Upper lobe of left lung (tissue), 6 donors: ENCODE results near the gene OLFM3. TPM values are rescaled to one million over a fixed set of nuclear protein-coding genes. Genes with fewer than 3 reads are reported as not detected.

Experiments used
- ATAC-seq, 2 donors: fragments of 200-7000 bp; cut with Tn5 transposase; one replicate each; pipeline ENCODE4 v1.9.1; 2022; ENCODE audit warnings: mild to moderate bottlenecking in 2 of 2, moderate library complexity in 2 of 2; ENCODE audit not compliant: low FRiP score in 2 of 2
- DNase-seq, 2 donors: peaks; one replicate each; pipeline ENCODE4 v3.0.0-alpha.2; 2019 to 2020
- H3K27ac ChIP-seq, 4 donors: fragments of 200-600 bp; sonication (generic); one replicate each; pipeline ENCODE4 v1.5.1; 2016 to 2019
- H3K27me3 ChIP-seq, 4 donors: fragments of 200-600 bp; sonication (generic); one replicate each; pipeline ENCODE4 v1.5.1; 2017 to 2019
- H3K36me3 ChIP-seq, 4 donors: fragments of 200-600 bp; sonication (generic); one replicate each; pipeline ENCODE4 v1.5.1; 2016 to 2019
- H3K4me1 ChIP-seq, 4 donors: fragments of 200-600 bp; sonication (generic); one replicate each; pipeline ENCODE4 v1.5.1; 2018 to 2019
- H3K4me3 ChIP-seq, 4 donors: fragments of 200-600 bp; sonication (generic); one replicate each; pipeline ENCODE4 v1.5.1; 2017 to 2019; ENCODE audit warnings: mild to moderate bottlenecking in 2 of 4, moderate library complexity in 1 of 4
- H3K9me3 ChIP-seq, 4 donors: fragments of 200-600 bp; sonication (generic); one replicate each; pipeline ENCODE4 v1.5.1; 2018 to 2019
- CTCF ChIP-seq, 6 experiments: fragments of 450-650 bp in 4 of 6; fragments of 200-600 bp in 2 of 6; sonication (generic) in 2 of 6; IDR thresholded peaks; one replicate each; pipeline ENCODE4 v1.5.1; 2016 to 2019; ENCODE audit warnings: antibody characterized with exemption in 6 of 6
- EP300 ChIP-seq, 4 donors: sonication (generic); formaldehyde crosslinking; IDR thresholded peaks; one replicate each; pipeline ENCODE4 v1.5.1; 2017; ENCODE audit warnings: antibody characterized with exemption in 4 of 4, control low read depth in 2 of 4
- POLR2A ChIP-seq, 4 donors: fragments of 450-650 bp; IDR thresholded peaks; one replicate each; pipeline ENCODE4 v1.5.1; 2016 to 2017; ENCODE audit warnings: antibody characterized with exemption in 4 of 4, mild to moderate bottlenecking in 2 of 4
- POLR2AphosphoS5 ChIP-seq, 2 donors: sonication (generic); formaldehyde crosslinking; IDR thresholded peaks; one replicate each; pipeline ENCODE4 v1.5.1; 2017; ENCODE audit warnings: antibody characterized with exemption in 2 of 2
- WGBS, 2 donors: methylation state at CpG; one replicate each; pipeline ENCODE4 v1.1.5; 2017 to 2018; 5-methylcytosine and 5-hydroxymethylcytosine counted together
- total RNA-seq, 6 donors: library from RNA; depleted of rRNA in 4 of 6; stranded (reverse); fragments of >200 nt in 4 of 6; gene quantifications; one replicate each; pipeline versions ENCODE4 v1.1.0 to v1.2.1, GENCODE V29; 2016 to 2021
- donor health status: DM: no; HTN: no; CAD: no; lungs with moderate emphysema.
- donor health status: DM: no; HTN: yes; CAD: no; lungs with severe emphysema.

Gene OLFM3
- total RNA-seq, 6 donors from 2014 or later: not detected

- Histone ChIP-seq H3K27ac (no peak overlapping the region), H3K27me3 (no peaks in the 10 kb centered on the region), H3K9me3 (no peaks in the 10 kb centered on the region), H3K4me1 (no peaks in the 10 kb centered on the region), H3K4me3 (no peak overlapping the region), H3K36me3 (no peaks in the 10 kb centered on the region)
- ATAC-seq (no peak), DNase-seq (no peak)
- WGBS, 2 donors: 0 to 83% methylated on average over 1 of the region's 1 CpG
- TF ChIP-seq EP300 (IDR thresholded peaks at IDR 0.05): no peak
Observed at GRCh38 chr1:101938681-101939080, 58.0 kb downstream of the OLFM3 start.

- Histone ChIP-seq H3K4me3 (no peak overlapping the region), H3K27me3 (no peaks in the 10 kb centered on the region), H3K9me3 (no peaks in the 10 kb centered on the region), H3K27ac (no peak overlapping the region), H3K4me1 (no peaks in the 10 kb centered on the region), H3K36me3 (no peaks in the 10 kb centered on the region)
- WGBS, 2 donors: 63 to 69% methylated on average over 1 of the region's 1 CpG
- ATAC-seq (no peak), DNase-seq (no peak)
- TF ChIP-seq EP300 (IDR thresholded peaks at IDR 0.05) (no peak), CTCF (IDR thresholded peaks at IDR 0.05) (no peak), POLR2A (IDR thresholded peaks at IDR 0.05) (no peak), POLR2AphosphoS5 (IDR thresholded peaks at IDR 0.05) (no peak)
Observed at GRCh38 chr1:101929343-101929742, 67.4 kb downstream of the OLFM3 start.

GRCh38 chr1:101928829-101929228 lies 67.9 kb downstream of the OLFM3 start:
- no peaks in the 10 kb centered on the region for H3K27me3 ChIP-seq
- ATAC-seq (no peak), DNase-seq (no peak)
- 77 to 79% methylated on average over 1 of the region's 1 CpG for WGBS, 2 donors
- H3K4me1 ChIP-seq: no peaks in the 10 kb centered on the region
- no peak overlapping the region for H3K4me3 ChIP-seq
- no peak for TF ChIP-seq EP300 (IDR thresholded peaks at IDR 0.05)
- TF ChIP-seq POLR2A (IDR thresholded peaks at IDR 0.05): no peak
- no peak for TF ChIP-seq POLR2AphosphoS5 (IDR thresholded peaks at IDR 0.05)
- TF ChIP-seq CTCF (IDR thresholded peaks at IDR 0.05): no peak
- no peaks in the 10 kb centered on the region for H3K9me3 ChIP-seq
- no peak overlapping the region for H3K27ac ChIP-seq
- H3K36me3 ChIP-seq: no peaks in the 10 kb centered on the region

- H3K9me3 ChIP-seq: no peaks in the 10 kb centered on the region
- ATAC-seq (no peak), DNase-seq (no peak)
- no peaks in the 10 kb centered on the region for H3K4me1 ChIP-seq
- H3K36me3 ChIP-seq: no peaks in the 10 kb centered on the region
- TF ChIP-seq POLR2AphosphoS5 (IDR thresholded peaks at IDR 0.05) (no peak), POLR2A (IDR thresholded peaks at IDR 0.05) (no peak), CTCF (IDR thresholded peaks at IDR 0.05) (no peak), EP300 (IDR thresholded peaks at IDR 0.05) (no peak)
- no peak overlapping the region for H3K27ac ChIP-seq
- no peak overlapping the region for H3K4me3 ChIP-seq
- H3K27me3 ChIP-seq: no peaks in the 10 kb centered on the region
Observed at GRCh38 chr1:101924700-101925099, 72.0 kb downstream of the OLFM3 start.

- 38 to 42% methylated on average over 1 of the region's 1 CpG for WGBS, 2 donors
- H3K27ac ChIP-seq: no peak overlapping the region
- DNase-seq (no peak), ATAC-seq (no peak)
- no peaks in the 10 kb centered on the region for H3K36me3 ChIP-seq
- H3K27me3 ChIP-seq: no peaks in the 10 kb centered on the region
- no peaks in the 10 kb centered on the region for H3K4me1 ChIP-seq
- TF ChIP-seq POLR2A (IDR thresholded peaks at IDR 0.05) (no peak), POLR2AphosphoS5 (IDR thresholded peaks at IDR 0.05) (no peak), CTCF (IDR thresholded peaks at IDR 0.05) (no peak), EP300 (IDR thresholded peaks at IDR 0.05) (no peak)
- no peak overlapping the region for H3K4me3 ChIP-seq
- H3K9me3 ChIP-seq: no peaks in the 10 kb centered on the region
Observed at GRCh38 chr1:101920577-101920976, 76.1 kb downstream of the OLFM3 start.
